Trophoblast cell (in vitro differentiated cells and primary cell): ENCODE results near the gene P2RX6.

Source experiments
- DNase-seq, 2 donors: peaks; one replicate each; pipeline ENCODE4 v3.0.0-alpha.2; 2016
- H2AFZ ChIP-seq: 2 replicates; pipeline ENCODE4 v1.6.1; 2013; ENCODE audit warnings: low read length, moderate library complexity, mild to moderate bottlenecking; ENCODE audit not compliant: insufficient read depth, poor library complexity
- H2AK5ac ChIP-seq: 2 replicates; pipeline ENCODE4 v1.6.1; 2013; ENCODE audit warnings: mild to moderate bottlenecking, low read length
- H2BK120ac ChIP-seq: 2 replicates; pipeline ENCODE4 v1.6.1; 2013; ENCODE audit warnings: low read length, mild to moderate bottlenecking, moderate library complexity; ENCODE audit not compliant: insufficient read depth, poor library complexity
- H2BK12ac ChIP-seq: 2 replicates; pipeline ENCODE4 v1.6.1; 2013; ENCODE audit warnings: mild to moderate bottlenecking, low read length, moderate library complexity
- H2BK5ac ChIP-seq: 2 replicates; pipeline ENCODE4 v1.6.1; 2013; ENCODE audit warnings: low read length, low read depth, moderate library complexity, mild to moderate bottlenecking; ENCODE audit not compliant: poor library complexity
- H3K14ac ChIP-seq: 2 replicates; pipeline ENCODE4 v1.6.1; 2013; ENCODE audit warnings: mild to moderate bottlenecking, low read length
- H3K18ac ChIP-seq: 2 replicates; pipeline ENCODE4 v1.6.1; 2013; ENCODE audit warnings: mild to moderate bottlenecking, low read length
- H3K23ac ChIP-seq: 2 replicates; pipeline ENCODE4 v1.6.1; 2013; ENCODE audit warnings: low read length
- H3K27ac ChIP-seq: 2 replicates; pipeline ENCODE4 v1.5.1; 2013; ENCODE audit warnings: low read depth, mild to moderate bottlenecking, inconsistent platforms, low read length, moderate library complexity
- H3K27me3 ChIP-seq: 2 replicates; pipeline ENCODE4 v1.6.1; 2013; ENCODE audit warnings: inconsistent platforms, mild to moderate bottlenecking, low read length, moderate library complexity; ENCODE audit not compliant: insufficient read depth
- H3K36me3 ChIP-seq, 2 experiments: 1 replicate in 1 of 2; 2 replicates in 1 of 2; pipeline ENCODE4 v1.6.1; 2013; ENCODE audit warnings: low read length in 2 of 2, mild to moderate bottlenecking in 2 of 2, moderate library complexity in 1 of 2; ENCODE audit not compliant: insufficient read depth in 2 of 2, control insufficient read depth in 1 of 2
- H3K4ac ChIP-seq: 2 replicates; pipeline ENCODE4 v1.6.1; 2013; ENCODE audit warnings: low read depth, mild to moderate bottlenecking, low read length, moderate library complexity
- H3K4me1 ChIP-seq, 2 experiments: 1 replicate in 1 of 2; 2 replicates in 1 of 2; pipeline ENCODE4 v1.6.1; 2013; ENCODE audit warnings: low read length in 2 of 2, mild to moderate bottlenecking in 2 of 2, moderate library complexity in 1 of 2; ENCODE audit not compliant: insufficient read depth in 2 of 2, control insufficient read depth in 1 of 2
- H3K4me2 ChIP-seq: 2 replicates; pipeline ENCODE4 v1.6.1; 2013; ENCODE audit warnings: inconsistent platforms, mild to moderate bottlenecking, low read length, moderate library complexity
- H3K4me3 ChIP-seq: 2 replicates; pipeline ENCODE4 v1.5.1; 2013; ENCODE audit warnings: mild to moderate bottlenecking, low read depth, low read length, inconsistent platforms
- H3K79me1 ChIP-seq: one replicate; pipeline ENCODE4 v1.6.1; 2013; ENCODE audit warnings: low read length
- H3K79me2 ChIP-seq: 2 replicates; pipeline ENCODE4 v1.6.1; 2013; ENCODE audit warnings: low read length, mild to moderate bottlenecking; ENCODE audit not compliant: control insufficient read depth, insufficient read depth, poor library complexity
- H3K9ac ChIP-seq: 2 replicates; pipeline ENCODE4 v1.6.1; 2013; ENCODE audit warnings: mild to moderate bottlenecking, low read length
- H3K9me3 ChIP-seq: 2 replicates; pipeline ENCODE4 v1.6.1; 2013; ENCODE audit warnings: low read depth, mild to moderate bottlenecking, control low read depth, inconsistent platforms, low read length; ENCODE audit not compliant: insufficient read depth
- H4K12ac ChIP-seq: 2 replicates; pipeline ENCODE4 v1.6.1; 2013; ENCODE audit warnings: low read depth, mild to moderate bottlenecking, low read length, moderate library complexity
- H4K8ac ChIP-seq: 2 replicates; pipeline ENCODE4 v1.6.1; 2013; ENCODE audit warnings: low read depth, mild to moderate bottlenecking, low read length, moderate library complexity
- H4K91ac ChIP-seq: one replicate; pipeline ENCODE4 v1.6.1; 2013; ENCODE audit warnings: low read depth, mild to moderate bottlenecking, low read length, moderate library complexity
- WGBS: extraction: QIAGEN DNeasy Blood & Tissue Kit; methylation state at CpG from one replicate; pipeline ENCODE4 v1.1.7; 2013; ENCODE audit warnings: missing lambda C conversion rate; ENCODE audit not compliant: insufficient read length, insufficient coverage; ENCODE audit errors: extremely low coverage; 5-methylcytosine and 5-hydroxymethylcytosine counted together

The P2RX6 gene

GRCh38 chr22:20981787-20982562, 33.0 kb upstream of the P2RX6 start, which contains the start of gene LZTR1:
TSS of gene LZTR1 (plus strand) at chr22:20982297. CDS start at chr22:20982372, 75 bp downstream.
- Histone ChIP-seq H2AFZ (peak within 1 kb of the TSS; percentile 89), H4K91ac (peak within 1 kb of the TSS; percentile 88), H3K4me1 (peaks cover 5 to 18% of the 10 kb centered on the region in 2 experiments), H3K79me1 (peaks cover 8% of the 10 kb centered on the region), H3K4ac (peak within 1 kb of the TSS; percentile 48), H3K23ac (no peak within 1 kb of the TSS), H3K18ac (peak within 1 kb of the TSS; percentile 95), H3K79me2 (peaks cover 8% of the 10 kb centered on the region), H4K8ac (peak within 1 kb of the TSS; percentile 96), H3K27me3 (no peaks in the 10 kb centered on the region), H4K12ac (peak within 1 kb of the TSS; percentile 91), H3K27ac (peak within 1 kb of the TSS; percentile 70), H3K9ac (peak within 1 kb of the TSS; percentile 99), H2BK12ac (no peak within 1 kb of the TSS), H3K14ac (peak within 1 kb of the TSS; percentile 91), H2BK5ac (peak within 1 kb of the TSS; percentile 73), H2BK120ac (peak within 1 kb of the TSS; percentile 90), H3K4me2 (peak within 1 kb of the TSS; percentile 92), H3K4me3 (peak within 1 kb of the TSS; percentile 98), H2AK5ac (peak within 1 kb of the TSS; percentile 10), H3K9me3 (peaks cover 13% of the 10 kb centered on the region), H3K36me3 (peaks cover 16 to 18% of the 10 kb centered on the region in 2 experiments)
- DNase-seq = peak; percentile 79 to 83
- no CpG with 5 or more reads among the region's 87 CpGs for WGBS

GRCh38 chr22:20982563-20982882, 32.4 kb upstream of the P2RX6 start:
- Histone ChIP-seq H2AFZ (peak overlapping the region; percentile 89), H2BK120ac (peak overlapping the region; percentile 14), H3K36me3 (peaks cover 20 to 21% of the 10 kb centered on the region in 2 experiments), H3K14ac (peak overlapping the region; percentile 88), H3K4ac (no peak overlapping the region), H4K8ac (peak overlapping the region; percentile 96), H3K79me1 (peaks cover 8% of the 10 kb centered on the region), H3K4me1 (peaks cover 5 to 18% of the 10 kb centered on the region in 2 experiments), H2BK5ac (no peak overlapping the region), H3K18ac (peak overlapping the region; percentile 81), H3K27ac (no peak overlapping the region), H4K12ac (peak overlapping the region; percentile 67), H3K79me2 (peaks cover 8% of the 10 kb centered on the region), H2BK12ac (no peak overlapping the region), H3K9me3 (peaks cover 13% of the 10 kb centered on the region), H3K9ac (peak overlapping the region; percentile 69), H4K91ac (peak overlapping the region; percentile 59), H2AK5ac (peak overlapping the region; percentile 3), H3K4me3 (peak overlapping the region; percentile 98), H3K23ac (no peak overlapping the region), H3K4me2 (peak overlapping the region; percentile 92), H3K27me3 (no peaks in the 10 kb centered on the region)
- DNase-seq = no peak
- no CpG with 5 or more reads among the region's 12 CpGs for WGBS

- Histone ChIP-seq H4K12ac (peak overlapping the region; percentile 67), H3K14ac (no peak overlapping the region), H3K9me3 (peaks cover 8% of the 10 kb centered on the region), H2BK5ac (no peak overlapping the region), H3K27ac (no peak overlapping the region), H3K27me3 (no peaks in the 10 kb centered on the region), H2AK5ac (no peak overlapping the region), H3K23ac (no peak overlapping the region), H3K79me2 (peaks cover 8% of the 10 kb centered on the region), H3K4me1 (peaks cover 5 to 18% of the 10 kb centered on the region in 2 experiments), H2AFZ (peak overlapping the region; percentile 89), H2BK12ac (no peak overlapping the region), H3K4me2 (peak overlapping the region; percentile 92), H3K36me3 (peaks cover 25 to 26% of the 10 kb centered on the region in 2 experiments), H3K4ac (no peak overlapping the region), H2BK120ac (no peak overlapping the region), H3K9ac (no peak overlapping the region), H4K91ac (no peak overlapping the region), H3K79me1 (peaks cover 8% of the 10 kb centered on the region), H3K18ac (no peak overlapping the region), H4K8ac (peak overlapping the region; percentile 96), H3K4me3 (peak overlapping the region; percentile 98)
- DNase-seq = no peak
- no CpG with 5 or more reads among the region's 5 CpGs for WGBS
These were observed 31.7 kb upstream of the P2RX6 start for GRCh38 chr22:20983081-20983771.

- Histone ChIP-seq H3K23ac (no peak overlapping the region), H3K9me3 (no peaks in the 10 kb centered on the region), H3K27me3 (no peaks in the 10 kb centered on the region), H2BK5ac (no peak overlapping the region), H3K4me1 (peaks cover 0 to 10% of the 10 kb centered on the region in 2 experiments), H3K79me1 (peaks cover 8% of the 10 kb centered on the region), H3K27ac (no peak overlapping the region), H3K36me3 (peaks cover 32 to 35% of the 10 kb centered on the region in 2 experiments), H4K8ac (no peak overlapping the region), H3K18ac (no peak overlapping the region), H3K4me3 (no peak overlapping the region), H2BK120ac (no peak overlapping the region), H3K79me2 (peaks cover 8% of the 10 kb centered on the region), H3K4ac (no peak overlapping the region), H2AFZ (no peak overlapping the region), H2BK12ac (no peak overlapping the region), H4K12ac (no peak overlapping the region), H3K9ac (no peak overlapping the region), H3K14ac (no peak overlapping the region), H3K4me2 (no peak overlapping the region), H2AK5ac (no peak overlapping the region), H4K91ac (no peak overlapping the region)
- no peak for DNase-seq
- WGBS = no CpG with 5 or more reads among the region's 7 CpGs
These were observed 29.2 kb upstream of the P2RX6 start for GRCh38 chr22:20985720-20986119.
